Skin of body (tissue), 2 donors: ENCODE measurements around the gene PLCD1. TPM values are rescaled to one million over a fixed set of nuclear protein-coding genes. Genes with fewer than 3 reads are reported as not detected.
"Not testable (repeated sequence)": the region's sequence is repeated elsewhere in the genome, so short reads cannot be mapped to it uniquely, and the experiment has no call there.

Experiments used
- DNase-seq: peaks from one replicate; lab custom pipeline; 2025; lab: John Stamatoyannopoulos, UW
- total RNA-seq: library from RNA; depleted of rRNA; stranded (reverse); fragments of >200 nt; gene quantifications from one replicate; pipeline ENCODE4 v1.2.3, GENCODE V29; 2014

The PLCD1 gene
- total RNA-seq, 1 donor from 2014 or later: 26.2 TPM

GRCh38 chr3:38001456-38002081 lies 27.9 kb downstream of the PLCD1 start:
- DNase-seq: no peak

- no peak for DNase-seq
These were observed 28.4 kb downstream of the PLCD1 start for GRCh38 chr3:38000965-38001455.

GRCh38 chr3:38000242-38000916 lies 29.1 kb downstream of the PLCD1 start:
- no peak for DNase-seq

- no peak for DNase-seq
These were observed 29.6 kb downstream of the PLCD1 start for GRCh38 chr3:37999836-38000235.

- no peak for DNase-seq
These were observed 31.6 kb downstream of the PLCD1 start for GRCh38 chr3:37997791-37998370.

GRCh38 chr3:37997342-37997741 lies 32.1 kb downstream of the PLCD1 start:
- DNase-seq: no peak

- peak; percentile 78 for DNase-seq
These were observed 32.6 kb downstream of the PLCD1 start for GRCh38 chr3:37996785-37997301.

GRCh38 chr3:37995652-37996641 lies 33.5 kb downstream of the PLCD1 start:
- no peak for DNase-seq

GRCh38 chr3:37994639-37994972 lies 34.8 kb downstream of the PLCD1 start:
- no peak for DNase-seq

GRCh38 chr3:37993820-37994638 lies 35.4 kb downstream of the PLCD1 start:
- peak; percentile 51 for DNase-seq

GRCh38 chr3:37993460-37993819 lies 36.0 kb downstream of the PLCD1 start:
- no peak for DNase-seq

GRCh38 chr3:37993067-37993455 lies 36.4 kb downstream of the PLCD1 start:
- DNase-seq: no peak

- DNase-seq: no peak
These were observed 37.0 kb downstream of the PLCD1 start for GRCh38 chr3:37992271-37993066.

GRCh38 chr3:37991823-37992222 lies 37.6 kb downstream of the PLCD1 start:
- DNase-seq: no peak

GRCh38 chr3:37991109-37991508 lies 38.3 kb downstream of the PLCD1 start:
- DNase-seq: no peak

- DNase-seq: no peak
These were observed 38.9 kb downstream of the PLCD1 start, which contains the start of gene VILL for GRCh38 chr3:37990527-37990926. Gene VILL (plus strand): TSS chr3:37990786. CDS start chr3:37993673, 2,887 bp downstream.

GRCh38 chr3:37989821-37990480 lies 39.5 kb downstream of the PLCD1 start:
- DNase-seq: no peak

- no peak for DNase-seq
These were observed 40.4 kb downstream of the PLCD1 start for GRCh38 chr3:37988931-37989525.

- DNase-seq: not testable (repeated sequence)
These were observed 41.1 kb downstream of the PLCD1 start for GRCh38 chr3:37988376-37988775.
